HuH-7 (cell line): ENCODE data around the gene ASCC1.
"Not testable (repeated sequence)": the region's sequence is repeated elsewhere in the genome, so short reads cannot be mapped to it uniquely, and the experiment has no call there.

Source experiments
- DNase-seq: peaks from one replicate; pipeline ENCODE4 v3.0.0; 2011; ENCODE audit warnings: low spot score

ASCC1 gene

DNA sequence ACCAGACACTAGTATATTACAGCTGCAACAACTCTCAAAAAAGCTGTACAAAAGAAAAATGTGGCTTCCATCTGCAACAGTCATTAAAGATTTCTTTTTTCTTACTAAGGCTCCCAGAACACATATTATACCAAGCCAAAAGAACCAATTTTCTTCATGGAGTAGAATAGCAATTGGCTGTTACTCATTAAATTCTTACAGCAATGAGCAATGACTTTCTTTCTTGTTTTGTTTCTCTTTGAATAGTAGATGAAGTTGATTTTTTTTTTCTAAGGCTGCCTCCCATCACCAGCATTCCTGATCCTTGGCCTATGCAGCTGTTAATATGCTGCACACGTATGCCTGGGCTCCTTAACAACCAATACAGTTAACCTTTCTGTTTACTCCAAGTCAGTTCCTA is 91.1 kb downstream of the ASCC1 start:
- no peak for DNase-seq

DNA sequence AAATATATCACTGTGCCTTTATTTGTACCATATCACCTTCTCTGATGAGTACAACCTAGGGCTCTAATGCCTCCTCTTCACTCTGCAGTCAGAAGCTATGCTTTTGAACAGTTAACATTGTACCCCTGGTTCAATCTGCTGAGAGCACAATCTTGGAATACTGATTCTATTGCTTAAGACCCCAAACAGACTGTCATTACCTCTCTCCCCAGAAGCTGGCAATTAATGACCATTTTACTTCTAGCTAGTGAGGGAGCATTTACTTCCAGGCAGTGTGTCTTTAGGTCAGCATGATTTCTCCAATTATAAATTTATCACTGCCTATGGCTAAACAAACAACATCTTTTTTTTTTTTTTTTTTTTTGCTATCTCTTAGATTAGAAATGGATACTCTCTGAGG is 91.7 kb downstream of the ASCC1 start:
- no peak for DNase-seq

DNA sequence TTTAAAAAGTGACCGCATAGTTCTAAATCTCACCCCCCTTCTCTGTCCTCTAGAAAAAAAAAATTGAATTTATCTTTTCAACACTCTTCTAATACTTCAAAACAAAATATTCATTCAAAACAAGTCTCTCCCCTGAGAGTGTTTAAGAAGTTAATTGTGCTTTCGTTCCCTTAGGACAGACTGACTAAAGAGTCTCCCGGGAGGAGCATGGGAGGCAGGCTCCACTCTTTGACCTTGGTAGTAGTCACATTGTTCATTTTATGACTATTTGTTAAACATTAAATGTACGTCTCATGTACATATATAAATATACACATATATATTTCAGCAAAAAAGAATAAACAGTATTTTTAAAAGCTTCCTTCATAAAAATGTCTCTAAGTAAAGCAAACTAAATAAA is 92.5 kb downstream of the ASCC1 start:
- DNase-seq = no peak

DNA sequence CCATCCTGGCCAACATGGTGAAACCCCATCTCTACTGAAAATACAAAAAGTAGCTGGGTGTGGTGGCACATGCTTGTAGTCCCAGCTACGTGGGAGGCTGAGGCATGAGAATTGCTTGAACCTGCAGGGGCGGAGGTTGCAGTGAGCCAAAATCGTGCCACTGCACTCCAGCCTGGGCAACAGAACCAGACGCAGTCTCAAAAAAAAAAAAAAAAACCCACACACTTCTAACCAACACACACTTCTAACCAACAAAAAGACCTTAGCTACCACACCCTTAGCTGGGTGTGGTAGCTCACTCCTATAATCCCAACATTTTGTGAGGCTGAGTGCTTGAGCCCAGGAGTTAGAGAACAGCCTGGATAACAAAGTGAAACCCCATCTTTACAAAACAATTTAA is 93.9 kb downstream of the ASCC1 start:
- no peak for DNase-seq

DNA sequence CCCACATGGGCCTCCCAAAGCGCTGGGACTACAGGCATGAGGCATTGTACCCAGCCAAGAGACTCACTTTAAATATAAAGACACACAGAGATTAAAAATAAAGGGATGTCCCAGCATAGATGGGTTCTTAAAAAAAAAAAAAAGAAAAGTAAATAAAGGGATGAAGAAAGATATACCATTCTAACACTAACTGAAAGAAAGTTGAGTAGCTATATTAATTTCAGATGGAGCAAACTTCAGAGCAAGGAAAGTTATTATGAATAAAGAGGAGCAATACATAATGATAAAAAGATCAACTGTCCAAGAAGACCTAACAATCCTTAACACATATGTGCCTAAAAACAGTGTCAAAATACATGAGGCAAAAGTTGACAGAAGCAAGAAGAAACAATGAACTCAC is 94.7 kb downstream of the ASCC1 start:
- DNase-seq = no peak

DNA sequence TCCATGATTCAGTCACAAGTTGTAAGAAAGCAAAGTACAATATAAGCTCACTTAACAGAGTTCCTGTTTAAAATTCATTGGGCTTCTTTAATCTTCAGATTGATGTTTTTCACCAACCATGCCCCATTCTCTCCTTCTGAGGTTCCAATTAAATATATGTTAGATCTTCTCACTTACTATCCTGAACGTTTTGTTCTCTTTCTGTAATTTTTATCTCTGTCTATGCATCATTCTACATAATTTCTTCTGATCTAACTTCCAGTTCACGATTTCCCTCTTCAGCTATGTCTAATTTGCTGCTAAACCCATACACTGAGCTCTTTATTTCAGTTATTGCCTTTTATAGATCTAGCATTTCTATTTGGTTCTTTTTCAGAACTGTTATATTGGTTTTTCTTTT is 99.7 kb downstream of the ASCC1 start:
- DNase-seq = no peak

DNA sequence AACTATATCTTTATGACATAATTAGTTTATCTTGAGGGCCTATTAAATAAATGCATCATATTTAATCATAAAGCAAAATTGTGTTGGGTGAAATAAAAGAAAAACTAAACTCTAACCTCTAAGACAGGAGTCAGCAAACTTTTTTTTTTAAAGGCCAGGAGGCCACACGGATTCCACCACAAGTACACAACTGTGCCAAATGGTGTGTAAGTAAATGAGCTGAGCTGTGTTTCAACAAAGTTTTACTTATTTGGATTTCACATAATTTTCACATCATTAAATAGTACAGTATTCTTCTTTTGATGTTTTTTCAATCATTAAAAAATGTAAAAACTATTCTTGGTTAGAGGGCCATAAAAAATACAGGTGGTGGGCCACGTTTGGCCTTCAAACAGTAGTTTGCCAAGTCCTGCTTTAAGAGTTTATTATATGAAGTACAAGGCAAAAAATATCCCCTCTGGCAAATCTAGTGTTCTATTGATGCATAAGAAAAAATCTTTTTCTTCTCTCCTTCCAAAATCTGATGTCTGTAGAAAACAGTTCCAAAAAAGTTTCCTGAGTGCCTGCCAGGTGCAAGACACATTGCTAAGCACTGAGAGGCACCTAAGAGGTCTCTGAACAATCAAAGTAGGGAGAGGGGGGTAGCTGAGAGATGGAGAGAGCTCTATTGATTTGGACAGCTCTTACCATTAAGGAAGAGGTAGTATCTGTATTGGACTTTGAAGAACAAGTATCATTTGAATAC is 101.2 kb downstream of the ASCC1 start:
- DNase-seq = no peak

DNA sequence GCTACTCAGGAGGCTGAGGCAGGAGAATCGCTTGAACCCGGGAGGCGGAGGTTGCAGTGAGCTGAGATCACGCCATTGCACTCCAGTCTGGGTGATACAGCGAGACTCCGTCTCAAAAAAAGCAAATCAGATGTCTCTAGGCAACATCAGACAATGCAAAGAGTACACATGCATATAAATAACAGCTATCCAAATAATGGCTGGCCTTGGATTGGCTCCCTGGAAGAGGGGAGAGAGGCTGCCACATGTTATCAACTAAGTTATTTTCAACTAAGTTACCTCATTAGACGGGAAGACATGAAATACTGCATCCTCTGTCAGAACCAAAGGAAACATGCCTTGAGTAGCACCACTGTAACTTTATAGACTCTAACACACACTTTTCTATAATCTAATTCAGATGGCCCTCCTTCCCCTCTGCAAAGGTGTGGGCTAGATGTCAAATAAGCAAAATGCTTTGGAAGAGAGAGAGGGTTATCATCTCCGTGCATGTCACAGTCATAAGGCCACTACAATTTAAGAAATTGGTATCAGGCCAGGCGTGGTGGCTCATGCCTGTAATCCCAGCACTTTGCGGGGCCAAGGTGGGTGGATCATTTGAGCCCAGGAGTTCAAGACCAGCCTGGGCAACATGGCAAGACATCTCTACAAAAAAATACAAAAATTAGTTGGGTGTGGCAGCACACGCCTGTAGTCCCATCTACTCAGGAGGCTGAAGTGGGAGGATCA is 105.2 kb downstream of the ASCC1 start:
- no peak for DNase-seq

DNA sequence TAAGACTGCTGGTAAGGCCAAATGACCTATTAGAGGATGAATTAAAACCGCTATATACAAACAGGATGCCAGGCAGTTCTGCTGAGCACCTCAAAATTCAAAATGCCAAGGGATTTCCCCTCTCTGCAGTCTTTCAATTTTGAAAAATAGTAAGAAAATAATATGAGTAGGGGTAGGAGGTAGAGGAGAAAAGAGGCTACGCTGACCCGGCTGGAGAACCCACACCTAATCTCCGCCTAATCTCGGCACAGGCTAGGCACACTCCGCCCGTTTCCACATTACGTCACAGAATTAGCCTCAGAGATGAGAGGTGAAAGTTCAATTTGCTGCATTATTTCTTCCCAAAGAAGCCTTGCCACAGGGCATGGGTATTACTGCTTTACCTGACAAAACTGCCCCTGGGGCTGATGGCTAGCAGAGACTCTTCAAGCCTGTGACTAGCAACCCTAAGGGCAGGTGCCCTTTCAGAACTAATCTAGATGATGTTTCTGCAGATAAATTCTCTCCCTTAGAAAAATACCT is 106.4 kb downstream of the ASCC1 start:
- DNase-seq = no peak

DNA sequence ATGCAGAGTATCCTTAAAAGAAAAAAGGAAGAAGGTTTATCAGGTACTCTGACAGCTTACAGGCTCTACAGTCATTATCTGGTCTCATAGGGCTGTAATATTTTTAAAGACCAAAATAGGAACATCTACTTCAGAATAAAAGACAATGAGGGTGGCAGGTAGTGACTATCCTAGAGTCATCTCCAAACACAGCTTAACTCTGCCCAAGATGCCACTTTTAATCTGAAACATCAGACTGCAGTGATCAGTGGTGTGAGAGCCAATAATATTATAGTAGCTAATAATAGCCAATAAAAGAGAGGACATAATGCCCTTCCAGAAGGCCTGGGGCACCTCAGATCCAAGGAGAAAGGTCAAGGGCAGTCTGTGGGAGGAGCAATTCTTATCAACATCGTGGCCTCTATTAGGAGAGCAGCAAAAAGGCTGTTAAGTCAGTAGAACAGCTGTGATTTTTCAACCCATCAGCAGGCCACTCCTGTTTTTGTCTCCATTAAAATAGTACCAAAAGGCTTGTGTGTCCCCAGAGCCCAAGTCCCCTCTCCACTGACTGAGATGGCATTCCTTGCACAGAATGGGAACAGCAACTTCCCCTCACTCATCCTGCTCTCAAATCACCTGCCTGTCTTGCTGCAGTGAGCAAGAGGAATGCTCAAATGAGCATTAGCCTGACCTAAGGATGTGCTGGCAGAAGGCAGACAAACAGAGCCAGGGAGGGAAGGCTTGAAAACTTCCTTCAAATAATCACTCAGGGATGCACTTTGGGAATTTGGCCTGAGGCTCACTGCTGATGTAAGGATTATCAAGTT is 107.0 kb downstream of the ASCC1 start:
- no peak for DNase-seq

DNA sequence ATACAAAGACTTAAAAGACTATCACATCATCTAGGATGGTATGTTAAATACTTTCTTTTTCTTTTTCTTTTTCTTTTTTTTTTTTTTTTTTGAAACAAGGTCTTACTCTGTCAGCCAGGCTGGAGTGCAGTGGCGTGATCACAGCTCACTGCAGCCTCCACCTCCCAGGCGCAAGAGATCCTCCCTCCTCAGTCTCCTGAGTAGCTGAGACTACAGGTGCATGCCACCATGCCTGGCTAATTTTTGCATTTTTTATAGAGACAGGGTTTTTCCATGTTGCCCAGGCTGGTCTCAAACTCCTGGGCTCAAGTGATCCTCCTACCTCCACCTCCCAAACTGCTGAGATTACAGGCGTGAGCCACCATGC is 108.1 kb downstream of the ASCC1 start:
- not testable (repeated sequence) for DNase-seq

DNA sequence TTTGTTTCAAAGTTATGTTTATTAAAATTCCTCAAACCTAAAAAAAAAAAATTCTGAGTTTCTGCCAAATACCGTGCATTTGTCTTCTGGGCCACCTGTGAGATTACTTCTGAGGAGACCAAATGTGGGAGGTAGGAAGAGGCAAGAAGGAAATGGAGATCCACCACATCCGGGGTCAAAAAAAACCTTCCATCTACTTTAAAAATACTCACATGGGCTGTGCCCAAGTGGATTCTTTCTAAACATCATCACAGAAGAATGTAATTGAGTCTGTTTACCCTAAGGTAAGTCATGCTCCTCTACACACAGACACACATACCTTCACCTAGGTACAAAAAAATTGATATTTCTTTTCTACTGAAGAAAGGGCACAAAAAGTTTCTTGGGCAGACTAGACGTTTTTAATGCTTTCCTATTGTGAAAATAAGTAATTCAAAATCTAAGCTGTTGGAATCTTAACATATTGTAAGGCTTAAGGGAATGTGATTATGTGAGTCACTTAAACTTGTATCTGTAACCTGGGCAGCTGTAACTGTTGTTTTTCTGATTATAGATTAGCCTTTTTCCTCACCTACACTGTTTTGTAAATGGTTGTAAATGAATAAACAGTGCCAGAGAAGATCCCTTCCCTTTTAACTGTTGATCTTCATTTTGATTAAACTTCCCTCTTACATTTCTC is 108.6 kb downstream of the ASCC1 start:
- DNase-seq = no peak

DNA sequence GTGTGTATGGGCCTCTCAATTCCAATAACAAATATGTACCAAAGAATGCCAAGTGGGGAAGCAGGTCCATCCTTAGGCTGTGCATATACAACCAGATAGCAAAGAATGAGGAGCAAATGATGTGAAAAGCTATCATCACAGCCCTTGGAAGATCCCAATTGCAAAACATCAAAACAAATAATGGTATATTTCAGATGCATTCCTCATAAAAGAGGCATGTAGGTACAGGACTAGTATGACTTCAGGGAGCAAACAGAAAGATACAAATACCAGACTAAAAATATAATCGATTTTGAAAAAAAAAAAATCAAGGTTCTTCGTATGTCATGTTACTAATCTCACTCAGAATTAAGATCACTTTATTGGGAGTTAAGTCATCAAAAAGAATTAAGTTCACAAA is 109.2 kb downstream of the ASCC1 start:
- DNase-seq = no peak

DNA sequence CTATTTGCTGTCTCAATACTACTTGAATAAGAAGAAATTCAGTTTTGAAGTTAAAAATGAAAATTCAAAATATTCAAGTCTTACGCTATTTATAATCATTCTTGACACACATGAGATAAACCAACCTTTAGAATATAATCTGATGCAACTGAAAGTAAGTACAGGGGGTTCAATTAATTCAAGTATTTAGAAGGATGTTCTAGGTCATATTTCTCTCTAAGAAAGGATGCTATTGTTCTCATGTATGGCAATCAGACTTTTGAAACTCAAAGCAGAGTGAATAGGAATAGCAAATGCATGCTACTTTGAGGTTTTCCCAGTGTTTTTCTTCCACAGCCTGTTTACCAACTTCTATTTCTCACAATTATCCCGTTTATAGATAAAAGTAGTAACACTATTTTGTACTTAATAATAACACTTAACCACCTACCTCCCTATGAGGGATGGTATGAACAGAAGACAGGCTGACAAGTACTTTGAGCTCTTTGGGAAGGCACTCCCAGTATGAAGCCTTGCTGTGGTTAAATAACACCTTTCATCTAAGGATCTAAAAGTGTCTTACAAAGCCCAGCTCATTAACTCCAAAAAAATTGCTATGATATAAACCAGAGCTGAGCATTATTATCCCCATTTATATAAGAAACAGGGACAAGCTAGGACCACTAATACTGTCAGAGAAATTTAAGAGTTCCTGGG is 109.8 kb downstream of the ASCC1 start:
- no peak for DNase-seq

DNA sequence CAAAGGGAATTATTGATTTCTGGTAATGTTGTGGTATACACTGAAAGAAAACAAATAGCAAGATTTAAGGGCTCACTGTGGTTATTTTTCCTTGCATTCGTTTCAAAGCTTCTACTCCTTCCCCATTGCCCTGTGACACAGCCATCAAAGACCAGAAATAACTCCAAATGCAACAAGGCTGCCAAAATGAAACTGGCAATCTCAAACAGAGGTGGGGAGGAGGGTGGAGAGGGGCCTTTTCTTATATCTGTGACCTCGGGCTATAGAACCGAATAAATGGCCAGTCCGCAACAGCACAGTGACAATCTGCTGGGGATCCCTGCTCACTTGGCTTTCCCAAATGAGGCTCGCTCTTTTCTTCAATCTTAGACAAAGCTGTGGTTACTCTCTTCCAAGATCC is 110.4 kb downstream of the ASCC1 start:
- DNase-seq = no peak

DNA sequence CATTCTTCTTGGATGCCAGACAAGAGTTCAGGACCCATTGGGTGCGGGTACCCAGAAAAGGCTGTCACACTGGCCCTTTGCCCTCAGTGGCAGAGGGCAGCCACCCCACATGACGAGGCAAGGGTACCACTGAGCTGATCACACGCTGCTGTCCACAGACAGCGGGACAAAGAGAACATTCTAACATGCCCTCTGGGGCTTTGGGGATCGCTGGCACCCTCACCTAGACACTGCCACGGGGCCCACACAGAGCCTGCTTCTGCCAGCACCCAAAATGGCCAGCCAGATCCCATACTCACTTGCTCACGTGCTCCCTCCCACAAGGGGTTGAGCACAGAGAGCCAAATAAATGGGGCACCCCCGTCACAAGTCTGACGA is 111.0 kb downstream of the ASCC1 start:
- DNase-seq = no peak

DNA sequence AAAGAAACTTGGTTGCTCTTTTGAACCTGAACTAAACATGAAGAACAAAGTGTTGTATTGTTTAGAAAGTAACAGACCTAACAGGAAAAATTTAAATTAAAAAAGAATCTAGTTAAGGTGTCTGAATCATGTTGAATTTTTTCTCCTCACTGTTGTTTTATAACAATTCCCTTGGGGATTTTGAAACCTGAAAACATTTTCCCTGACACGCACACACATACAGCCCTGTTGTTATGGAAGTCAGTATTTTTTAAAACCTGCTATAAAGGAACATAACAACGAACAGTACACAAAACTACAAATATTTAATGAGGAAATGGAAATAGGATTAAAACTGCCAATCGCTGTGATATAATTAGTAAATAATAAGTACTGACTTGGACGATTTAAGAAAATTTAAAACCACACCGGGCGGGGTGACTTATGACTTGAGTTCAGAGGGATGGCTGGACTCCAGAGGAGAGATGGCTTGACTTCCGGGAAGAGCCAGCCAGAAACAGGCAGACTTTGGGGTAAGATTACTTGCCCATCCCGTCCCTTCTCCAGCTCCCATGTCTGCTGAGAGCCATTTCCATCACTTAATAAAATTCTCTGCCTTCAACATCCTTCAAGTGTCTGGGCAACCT is 111.5 kb downstream of the ASCC1 start:
- no peak for DNase-seq

DNA sequence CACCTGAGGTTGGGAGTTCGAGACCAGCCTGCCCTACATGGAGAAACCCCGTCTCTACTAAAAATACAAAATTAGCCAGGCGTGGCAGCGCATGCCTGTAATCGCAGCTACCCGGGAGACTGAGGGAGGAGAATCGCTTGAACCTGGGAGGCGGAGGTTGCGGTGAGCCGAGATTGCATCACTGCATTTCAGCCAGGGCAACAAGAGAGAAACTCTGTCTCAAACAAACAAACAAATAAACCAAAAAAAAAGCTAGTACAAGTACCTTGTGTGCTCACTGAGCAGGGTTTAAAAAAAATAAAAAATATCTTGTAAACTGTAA is 116.5 kb downstream of the ASCC1 start:
- DNase-seq = no peak

DNA sequence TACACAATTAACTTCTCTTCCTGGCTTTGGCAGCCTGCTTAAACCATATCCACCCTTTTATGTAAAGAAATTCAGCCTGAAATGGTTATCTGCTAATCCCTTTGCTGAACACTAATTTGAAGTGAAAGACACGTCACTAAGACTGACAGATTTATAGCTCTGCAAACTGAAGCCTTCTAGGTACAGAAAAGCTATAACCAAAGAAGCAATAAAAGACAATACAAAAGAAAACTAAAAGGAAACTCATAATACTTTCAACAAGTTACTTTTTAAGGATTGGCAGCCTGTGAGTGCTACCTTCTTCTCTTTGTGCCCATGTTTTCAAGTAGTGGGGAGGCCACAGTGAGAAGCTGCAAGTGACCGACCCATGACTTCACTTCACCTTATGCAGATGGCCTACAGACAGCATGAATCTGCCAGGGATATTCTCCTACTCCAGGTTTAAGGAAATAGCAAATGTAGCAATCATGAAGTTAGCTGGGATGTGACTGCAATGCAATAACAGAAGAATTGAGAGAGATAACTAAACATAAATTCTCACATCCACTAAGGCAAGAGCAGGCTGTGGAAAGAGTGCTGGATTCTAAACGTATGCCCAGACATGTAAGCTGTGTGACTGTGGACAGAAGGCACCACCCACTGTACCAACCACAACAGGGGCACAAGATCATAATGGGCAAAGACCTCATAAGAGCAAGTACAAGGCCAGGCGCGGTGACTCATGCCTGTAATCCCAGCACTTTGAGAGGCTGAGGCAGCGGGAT is 117.1 kb downstream of the ASCC1 start:
- no peak for DNase-seq

DNA sequence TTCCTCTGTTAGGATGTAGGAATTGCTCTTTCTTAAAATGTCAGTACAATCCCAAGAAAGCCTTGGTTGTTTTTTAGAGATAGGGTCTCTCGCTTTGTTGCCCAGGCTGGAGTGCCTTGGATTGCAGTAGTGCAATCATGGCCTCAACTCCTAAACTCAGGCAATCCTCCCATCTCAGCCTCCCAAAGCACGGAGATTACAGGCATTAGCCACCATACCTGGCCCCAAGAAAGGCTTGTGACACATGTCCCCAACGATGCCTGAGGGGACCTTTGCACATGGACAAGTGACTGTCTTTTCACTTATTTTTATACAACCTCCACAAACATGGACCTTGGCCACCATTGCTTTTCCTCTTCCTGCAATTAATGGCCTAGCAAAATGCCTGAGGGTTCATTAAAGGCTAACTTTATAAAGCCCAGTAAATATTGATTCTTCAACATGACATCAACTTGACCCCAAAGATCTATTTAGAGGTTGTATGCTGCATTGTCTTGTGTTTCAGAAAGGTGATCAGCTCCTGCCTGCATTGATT is 117.7 kb downstream of the ASCC1 start:
- no peak for DNase-seq
